ENCODE measurements around the gene PLA2G4E. TPM values are rescaled to one million over a fixed set of nuclear protein-coding genes. Genes with fewer than 3 reads are reported as not detected.

PLA2G4E gene
- total RNA-seq, 2 experiments from 2014 or later = not detected

DNA sequence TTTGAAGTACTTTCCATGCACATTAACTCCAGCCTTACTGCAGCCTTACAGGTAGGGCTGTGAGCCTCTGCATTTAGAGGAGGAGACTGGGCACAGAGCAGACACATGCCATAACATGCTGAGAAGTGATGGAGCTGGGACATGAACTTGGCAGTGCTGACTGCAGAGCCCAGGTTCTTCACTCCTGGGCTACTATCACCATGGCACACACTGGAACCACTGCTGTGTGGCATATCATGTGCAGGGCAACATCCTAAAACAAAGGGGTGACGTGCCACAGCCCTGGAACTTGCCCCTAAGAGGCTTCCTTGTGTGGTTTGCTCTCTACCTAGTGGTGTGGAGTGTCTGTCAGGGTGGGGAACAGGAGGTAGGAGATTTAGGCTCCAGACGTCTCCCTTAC, 73.9 kb downstream of the PLA2G4E start:
- Mint-ChIP-seq H3K27ac (no peak overlapping the region), H3K9me3 (no peaks in the 10 kb centered on the region), H3K36me3 (ENCODE audit: low read depth) (peaks cover 30% of the 10 kb centered on the region), H3K4me1 (ENCODE audit: low read depth) (no peaks in the 10 kb centered on the region), H3K4me3 (no peak overlapping the region), H3K27me3 (no peaks in the 10 kb centered on the region)
- CTCF ChIA-PET = no interaction called here
- intact Hi-C loops (cut with DNase I, micrococcal nuclease) = no loop called here
- Histone ChIP-seq H3K9me3 (ENCODE audit: control insufficient read depth in 1 of 2, insufficient read depth in 1 of 2, low read length in 2 of 2) (no peaks in the 10 kb centered on the region), H3K27ac (ENCODE audit: low read depth in 1 of 2, low read length in 2 of 2) (no peak overlapping the region), H3K4me3 (ENCODE audit: low read length) (no peak overlapping the region), H3K36me3 (ENCODE audit: insufficient read depth, low read length) (peaks cover 19% of the 10 kb centered on the region), H3K4me1 (ENCODE audit: insufficient read depth, low read length) (peaks cover 5% of the 10 kb centered on the region), H3K27me3 (ENCODE audit: control insufficient read depth in 1 of 2, insufficient read depth in 2 of 2, low read length in 2 of 2) (no peaks in the 10 kb centered on the region)
- ATAC-seq (ENCODE audit: poor library complexity) = no peak
- TF ChIP-seq, protein P1, sequence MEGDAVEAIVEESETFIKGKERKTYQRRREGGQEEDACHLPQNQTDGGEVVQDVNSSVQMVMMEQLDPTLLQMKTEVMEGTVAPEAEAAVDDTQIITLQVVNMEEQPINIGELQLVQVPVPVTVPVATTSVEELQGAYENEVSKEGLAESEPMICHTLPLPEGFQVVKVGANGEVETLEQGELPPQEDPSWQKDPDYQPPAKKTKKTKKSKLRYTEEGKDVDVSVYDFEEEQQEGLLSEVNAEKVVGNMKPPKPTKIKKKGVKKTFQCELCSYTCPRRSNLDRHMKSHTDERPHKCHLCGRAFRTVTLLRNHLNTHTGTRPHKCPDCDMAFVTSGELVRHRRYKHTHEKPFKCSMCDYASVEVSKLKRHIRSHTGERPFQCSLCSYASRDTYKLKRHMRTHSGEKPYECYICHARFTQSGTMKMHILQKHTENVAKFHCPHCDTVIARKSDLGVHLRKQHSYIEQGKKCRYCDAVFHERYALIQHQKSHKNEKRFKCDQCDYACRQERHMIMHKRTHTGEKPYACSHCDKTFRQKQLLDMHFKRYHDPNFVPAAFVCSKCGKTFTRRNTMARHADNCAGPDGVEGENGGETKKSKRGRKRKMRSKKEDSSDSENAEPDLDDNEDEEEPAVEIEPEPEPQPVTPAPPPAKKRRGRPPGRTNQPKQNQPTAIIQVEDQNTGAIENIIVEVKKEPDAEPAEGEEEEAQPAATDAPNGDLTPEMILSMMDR (IDR thresholded peaks at IDR 0.05) = no peak
- no peak for DNase-seq
- POLR2A ChIA-PET = no interaction called here

DNA sequence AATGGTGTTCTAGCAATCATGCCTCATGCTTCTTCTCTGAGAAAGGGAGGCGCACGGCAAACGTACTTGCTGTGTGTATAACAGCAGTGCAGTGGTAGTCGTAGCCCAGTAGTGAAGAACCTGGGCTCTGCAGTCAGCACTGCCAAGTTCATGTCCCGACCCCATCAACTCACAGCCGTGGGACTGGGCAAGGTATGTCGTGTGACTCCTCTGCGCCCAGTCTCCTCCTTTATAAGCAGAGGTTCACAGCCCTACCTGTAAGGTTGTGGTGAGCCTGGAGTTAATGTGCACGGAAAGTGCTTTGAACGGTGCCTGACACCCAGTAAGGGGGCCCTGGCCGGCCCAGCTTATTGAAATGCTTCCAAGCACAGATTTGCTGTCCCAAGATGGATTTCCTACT, 75.1 kb downstream of the PLA2G4E start:
- Histone ChIP-seq H3K27ac (ENCODE audit: low read depth in 1 of 2, low read length in 2 of 2) (no peak overlapping the region), H3K36me3 (ENCODE audit: insufficient read depth, low read length) (peaks cover 20% of the 10 kb centered on the region), H3K9me3 (ENCODE audit: control insufficient read depth in 1 of 2, insufficient read depth in 1 of 2, low read length in 2 of 2) (no peaks in the 10 kb centered on the region), H3K4me3 (ENCODE audit: low read length) (no peak overlapping the region), H3K4me1 (ENCODE audit: insufficient read depth, low read length) (peaks cover 7% of the 10 kb centered on the region), H3K27me3 (ENCODE audit: control insufficient read depth in 1 of 2, insufficient read depth in 2 of 2, low read length in 2 of 2) (no peaks in the 10 kb centered on the region)
- intact Hi-C loops (cut with DNase I, micrococcal nuclease) = no loop called here
- TF ChIP-seq, protein P1 (IDR thresholded peaks at IDR 0.05) = no peak
- H3K9me3 Mint-ChIP-seq = no peaks in the 10 kb centered on the region
- H3K27me3 Mint-ChIP-seq = no peaks in the 10 kb centered on the region
- ChIA-PET POLR2A (no interaction called here), CTCF (no interaction called here)
- no peak overlapping the region for H3K4me3 Mint-ChIP-seq
- DNase-seq (no peak), ATAC-seq (ENCODE audit: poor library complexity) (no peak)
- H3K27ac Mint-ChIP-seq = no peak overlapping the region
- peaks cover 5% of the 10 kb centered on the region for H3K4me1 Mint-ChIP-seq (ENCODE audit: low read depth)
- peaks cover 25% of the 10 kb centered on the region for H3K36me3 Mint-ChIP-seq (ENCODE audit: low read depth)

DNA sequence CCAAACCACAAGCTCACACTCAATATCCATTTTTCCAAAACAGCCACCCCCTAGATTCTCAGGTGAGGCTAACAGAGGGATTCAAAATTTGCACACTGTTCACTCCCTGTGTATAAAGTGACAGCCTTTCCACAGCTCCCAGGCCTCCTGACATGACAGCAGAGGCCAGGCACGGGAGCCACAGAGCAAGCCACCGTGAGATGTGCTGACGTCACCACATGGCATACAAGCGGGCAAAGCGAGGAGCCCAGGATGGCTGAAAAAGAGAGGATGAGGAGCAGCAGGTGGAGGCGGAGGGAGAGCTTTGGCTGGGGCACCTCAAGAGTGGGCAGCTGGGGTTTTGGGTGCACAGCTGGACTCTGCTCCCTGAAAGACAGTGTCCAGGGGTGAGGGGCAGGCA, 75.6 kb downstream of the PLA2G4E start:
- Mint-ChIP-seq H3K4me3 (no peak overlapping the region), H3K27ac (no peak overlapping the region), H3K4me1 (ENCODE audit: low read depth) (peaks cover 10% of the 10 kb centered on the region), H3K36me3 (ENCODE audit: low read depth) (peaks cover 25% of the 10 kb centered on the region), H3K9me3 (no peaks in the 10 kb centered on the region), H3K27me3 (no peaks in the 10 kb centered on the region)
- ChIA-PET CTCF (no interaction called here), POLR2A (no interaction called here)
- Histone ChIP-seq H3K4me1 (ENCODE audit: insufficient read depth, low read length) (peaks cover 12% of the 10 kb centered on the region), H3K36me3 (ENCODE audit: insufficient read depth, low read length) (peaks cover 23% of the 10 kb centered on the region), H3K27ac (ENCODE audit: low read depth in 1 of 2, low read length in 2 of 2) (no peak overlapping the region), H3K27me3 (ENCODE audit: control insufficient read depth in 1 of 2, insufficient read depth in 2 of 2, low read length in 2 of 2) (no peaks in the 10 kb centered on the region), H3K4me3 (ENCODE audit: low read length) (no peak overlapping the region), H3K9me3 (ENCODE audit: control insufficient read depth in 1 of 2, insufficient read depth in 1 of 2, low read length in 2 of 2) (no peaks in the 10 kb centered on the region)
- ATAC-seq (ENCODE audit: poor library complexity) (no peak), DNase-seq (no peak)
- TF ChIP-seq, protein P1 (IDR thresholded peaks at IDR 0.05) = no peak
- intact Hi-C loops (cut with DNase I, micrococcal nuclease) = no loop called here

Measured in CD4-positive, alpha-beta T cell (primary cell).